Islet of Langerhans (tissue), 1 donor: ENCODE measurements around the gene DGCR2.
"Not testable (repeated sequence)": the region's sequence is repeated elsewhere in the genome, so short reads cannot be mapped to it uniquely, and the experiment has no call there.

Experiments
- FAIRE-seq: peaks from one replicate; lab custom pipeline; 2011; peaks lifted over from hg19 to GRCh38; lab: Jason Lieb, UNC

The DGCR2 gene

GRCh38 chr22:19122143-19122751, at the start of gene DGCR2:
DGCR2 (minus strand) TSS chr22:19122412; CDS start chr22:19122206, 206 bp downstream.
- FAIRE-seq, result no peak

- FAIRE-seq, result no peak
Measured at GRCh38 chr22:19169947-19170318, 47.7 kb upstream of the DGCR2 start.

- no peak for FAIRE-seq
Measured at GRCh38 chr22:19169002-19169946, 47.1 kb upstream of the DGCR2 start.

- no peak for FAIRE-seq
Measured at GRCh38 chr22:19168088-19168890, 46.1 kb upstream of the DGCR2 start.

- no peak for FAIRE-seq
Measured at GRCh38 chr22:19167106-19167869, 45.1 kb upstream of the DGCR2 start.

GRCh38 chr22:19166421-19166820, 44.2 kb upstream of the DGCR2 start:
- no peak for FAIRE-seq

GRCh38 chr22:19164425-19164824, 42.2 kb upstream of the DGCR2 start:
- no peak for FAIRE-seq

- FAIRE-seq, result not testable (repeated sequence)
Measured at GRCh38 chr22:19158649-19159048, 36.4 kb upstream of the DGCR2 start.

- FAIRE-seq, result not testable (repeated sequence)
Measured at GRCh38 chr22:19156109-19156508, 33.9 kb upstream of the DGCR2 start.

GRCh38 chr22:19152942-19153883, 31.0 kb upstream of the DGCR2 start:
- no peak for FAIRE-seq

- no peak for FAIRE-seq
Measured at GRCh38 chr22:19151329-19152191, 29.3 kb upstream of the DGCR2 start.

GRCh38 chr22:19150482-19151328, 28.5 kb upstream of the DGCR2 start:
- no peak for FAIRE-seq

- FAIRE-seq, result no peak
Measured at GRCh38 chr22:19149991-19150390, 27.8 kb upstream of the DGCR2 start, which contains the start of gene GSC2. GSC2 (minus strand) TSS chr22:19150292; CDS start chr22:19150283, 9 bp downstream.

- FAIRE-seq, result no peak
Measured at GRCh38 chr22:19149047-19149883, 27.1 kb upstream of the DGCR2 start.

GRCh38 chr22:19148417-19149046, 26.3 kb upstream of the DGCR2 start:
- no peak for FAIRE-seq

- FAIRE-seq, result no peak
Measured at GRCh38 chr22:19147195-19147780, 25.1 kb upstream of the DGCR2 start.
